ENCODE measurements around the gene DYSF.

DYSF gene

DNA sequence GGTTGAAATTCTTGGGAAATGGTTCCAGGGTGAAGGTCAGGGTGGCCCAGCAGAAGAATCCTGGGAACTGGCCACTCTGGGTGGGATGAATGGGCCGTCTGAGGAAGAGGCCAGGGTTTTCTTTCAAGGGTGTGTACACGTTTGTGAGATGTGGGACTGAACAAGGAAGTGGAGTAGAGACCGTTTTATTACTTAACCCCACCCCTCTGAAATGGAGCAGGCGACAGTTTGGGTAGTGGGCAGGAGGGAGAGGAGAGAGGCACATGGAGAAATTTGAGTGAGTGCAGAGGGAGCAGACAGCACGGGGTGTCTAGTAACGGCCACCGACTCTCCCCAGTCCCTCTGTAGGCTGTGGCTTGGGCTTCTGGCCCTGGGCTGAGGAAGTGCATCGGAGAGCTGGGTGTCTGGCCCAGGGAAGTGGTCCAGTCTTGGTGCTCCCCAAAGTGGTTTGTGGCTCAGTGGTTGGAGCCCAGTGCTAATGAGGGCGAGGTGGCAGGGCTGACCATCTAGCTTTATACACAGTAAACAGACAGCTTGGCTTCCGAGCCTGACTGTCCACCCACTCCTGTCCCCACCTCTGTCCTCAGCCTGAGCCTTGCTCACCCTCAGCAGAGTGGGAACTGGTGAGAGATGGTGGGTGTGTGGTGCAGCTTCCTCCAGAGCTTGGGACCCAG lies 135.3 kb downstream of the DYSF start:
- no peak overlapping the region for H3K27ac ChIP-seq
- TF ChIP-seq, protein P1, sequence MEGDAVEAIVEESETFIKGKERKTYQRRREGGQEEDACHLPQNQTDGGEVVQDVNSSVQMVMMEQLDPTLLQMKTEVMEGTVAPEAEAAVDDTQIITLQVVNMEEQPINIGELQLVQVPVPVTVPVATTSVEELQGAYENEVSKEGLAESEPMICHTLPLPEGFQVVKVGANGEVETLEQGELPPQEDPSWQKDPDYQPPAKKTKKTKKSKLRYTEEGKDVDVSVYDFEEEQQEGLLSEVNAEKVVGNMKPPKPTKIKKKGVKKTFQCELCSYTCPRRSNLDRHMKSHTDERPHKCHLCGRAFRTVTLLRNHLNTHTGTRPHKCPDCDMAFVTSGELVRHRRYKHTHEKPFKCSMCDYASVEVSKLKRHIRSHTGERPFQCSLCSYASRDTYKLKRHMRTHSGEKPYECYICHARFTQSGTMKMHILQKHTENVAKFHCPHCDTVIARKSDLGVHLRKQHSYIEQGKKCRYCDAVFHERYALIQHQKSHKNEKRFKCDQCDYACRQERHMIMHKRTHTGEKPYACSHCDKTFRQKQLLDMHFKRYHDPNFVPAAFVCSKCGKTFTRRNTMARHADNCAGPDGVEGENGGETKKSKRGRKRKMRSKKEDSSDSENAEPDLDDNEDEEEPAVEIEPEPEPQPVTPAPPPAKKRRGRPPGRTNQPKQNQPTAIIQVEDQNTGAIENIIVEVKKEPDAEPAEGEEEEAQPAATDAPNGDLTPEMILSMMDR (IDR thresholded peaks at IDR 0.05), result no peak
- TF ChIP-seq ZFX (IDR thresholded peaks at IDR 0.05; ENCODE audit: borderline replicate concordance), result no peak

DNA sequence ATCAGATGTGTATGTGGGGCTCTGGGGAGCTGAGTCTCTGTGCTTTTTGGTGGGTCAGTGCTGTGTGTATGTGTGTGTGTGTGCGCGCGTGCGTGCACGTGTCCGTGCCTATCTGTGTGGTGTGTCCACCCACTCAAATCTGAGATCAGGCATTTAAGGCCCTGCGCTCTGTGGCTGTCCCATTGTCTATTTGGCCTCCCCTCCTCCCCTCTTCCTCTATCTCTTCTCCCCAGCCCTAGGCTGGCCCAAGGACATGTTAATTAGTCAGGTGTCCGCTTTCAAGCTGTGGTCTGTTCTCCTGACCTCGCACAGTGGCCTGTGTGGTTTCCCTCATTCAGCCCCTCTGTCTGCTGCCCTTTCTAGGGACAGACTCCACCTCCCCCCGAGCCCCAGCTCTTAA lies 136.4 kb downstream of the DYSF start:
- no peak overlapping the region for H3K27ac ChIP-seq
- TF ChIP-seq, protein P1 (IDR thresholded peaks at IDR 0.05), result no peak
- TF ChIP-seq ZFX (IDR thresholded peaks at IDR 0.05; ENCODE audit: borderline replicate concordance), result no peak

DNA sequence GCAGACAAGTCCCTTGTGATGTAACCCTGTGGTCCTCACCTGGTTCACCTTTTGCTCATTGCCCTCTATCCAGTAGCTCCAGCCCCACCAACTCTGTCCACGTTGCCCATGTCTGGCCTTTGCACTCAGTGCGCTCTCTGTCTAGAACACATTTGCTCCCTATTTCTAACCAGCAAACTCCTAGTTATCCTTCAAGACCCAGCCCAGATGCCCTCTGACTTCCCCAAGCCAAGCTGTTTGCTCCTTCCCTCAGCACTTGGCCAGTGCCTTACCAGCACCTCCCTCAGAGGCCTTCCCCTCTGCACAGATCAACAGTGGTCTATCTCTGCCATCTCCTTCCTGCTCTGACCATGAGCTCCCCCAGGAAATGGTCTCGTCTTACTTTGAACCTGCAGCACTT lies 137.7 kb downstream of the DYSF start:
- TF ChIP-seq, protein P1 (IDR thresholded peaks at IDR 0.05), result no peak
- no peak for TF ChIP-seq ZFX (IDR thresholded peaks at IDR 0.05; ENCODE audit: borderline replicate concordance)

DNA sequence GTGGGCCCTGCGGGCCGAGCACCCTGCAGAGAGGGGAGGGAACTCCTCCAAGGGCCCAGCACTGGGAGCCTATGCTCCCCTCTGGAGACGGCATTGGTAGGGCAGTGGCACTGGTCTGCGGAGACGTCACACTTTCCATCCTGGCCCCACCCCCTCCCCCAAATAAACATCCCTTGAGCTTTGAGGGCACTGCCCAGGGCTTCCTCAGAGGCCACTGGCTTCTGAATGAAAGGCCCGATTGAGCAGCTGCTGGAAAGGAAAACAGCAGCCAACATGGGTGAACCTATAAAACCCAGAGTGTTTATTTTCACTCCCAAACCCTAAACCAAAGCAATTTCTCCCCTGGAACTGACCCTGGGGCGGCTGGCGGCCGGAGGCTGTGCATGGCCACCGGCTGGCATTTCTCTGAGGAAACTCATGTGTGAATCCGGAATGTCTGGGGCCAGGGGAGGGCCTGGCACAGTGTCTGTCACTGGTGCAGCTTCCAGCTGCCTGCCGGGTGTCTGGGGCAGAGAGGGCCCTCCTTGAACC lies 138.9 kb downstream of the DYSF start:
- TF ChIP-seq, protein P1 (IDR thresholded peaks at IDR 0.05), result no peak
- no peak for TF ChIP-seq ZFX (IDR thresholded peaks at IDR 0.05; ENCODE audit: borderline replicate concordance)
- H3K27ac ChIP-seq, result no peak overlapping the region

More for the DNA sequence above, 137.7 kb downstream of the DYSF start:
- no peak overlapping the region for H3K27ac ChIP-seq

DNA sequence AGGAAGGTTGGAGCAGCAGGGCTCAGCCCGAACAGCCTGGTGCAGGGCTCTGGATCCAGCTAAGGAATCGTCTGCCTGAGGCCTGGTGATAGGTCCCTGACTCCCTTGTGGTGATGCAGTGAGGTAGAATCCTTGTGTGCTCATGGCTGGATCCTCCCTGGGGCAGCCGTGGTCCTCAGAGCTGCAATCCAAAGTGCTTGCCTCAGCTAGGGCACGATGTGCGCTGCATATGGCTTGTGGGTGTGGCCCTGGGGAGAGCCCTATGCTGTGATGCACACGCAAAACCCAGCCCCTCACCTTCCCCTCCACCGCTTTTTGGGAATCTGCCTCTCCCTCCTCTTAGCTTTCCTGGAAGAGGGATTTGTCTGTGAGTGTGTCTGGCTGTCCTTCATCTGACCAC lies 142.2 kb downstream of the DYSF start:
- no peak overlapping the region for H3K27ac ChIP-seq
- TF ChIP-seq, protein P1 (IDR thresholded peaks at IDR 0.05), result no peak
- no peak for TF ChIP-seq ZFX (IDR thresholded peaks at IDR 0.05; ENCODE audit: borderline replicate concordance)

DNA sequence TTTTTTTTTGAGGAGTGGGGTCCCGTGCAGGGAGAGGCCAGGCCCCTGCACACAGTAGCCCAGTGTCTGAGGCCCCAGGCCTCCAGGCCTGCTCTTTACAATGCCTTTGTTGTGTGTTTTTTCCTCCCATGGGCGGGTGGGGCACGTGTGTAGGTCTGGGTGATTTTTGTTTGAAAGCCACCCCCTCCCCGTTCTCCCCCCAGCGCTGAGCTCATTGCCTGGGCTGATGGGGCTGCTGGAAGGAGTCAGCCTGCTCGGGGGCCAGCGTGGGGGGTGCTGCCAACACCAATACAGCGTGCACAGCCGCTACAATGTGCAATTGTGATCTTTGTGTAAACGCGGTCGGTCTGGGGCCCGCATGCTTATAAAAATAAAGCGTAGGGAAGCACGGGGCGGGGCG lies 142.7 kb downstream of the DYSF start:
- H3K27ac ChIP-seq, result no peak overlapping the region
- TF ChIP-seq ZFX (IDR thresholded peaks at IDR 0.05; ENCODE audit: borderline replicate concordance), result no peak

DNA sequence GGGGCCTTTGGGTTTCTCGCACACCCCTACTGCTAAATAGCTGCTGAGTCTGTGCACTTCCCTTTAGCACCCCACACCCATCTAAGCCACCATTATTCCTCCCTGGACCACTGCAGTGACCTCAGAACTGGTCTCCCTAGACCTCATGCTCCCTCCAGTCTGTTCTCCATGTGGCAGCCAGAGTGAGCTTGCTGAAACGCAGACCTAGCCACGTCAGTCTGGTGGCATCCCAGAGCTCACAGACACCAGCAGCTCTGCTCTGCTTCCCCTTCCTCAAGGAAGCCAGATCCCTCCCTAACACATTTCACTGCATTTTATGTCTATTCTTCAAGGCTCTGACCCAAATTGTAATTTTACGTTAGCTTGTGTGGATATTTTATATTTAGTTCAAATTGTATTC lies 144.4 kb downstream of the DYSF start:
- H3K27ac ChIP-seq, result no peak overlapping the region
- TF ChIP-seq ZFX (IDR thresholded peaks at IDR 0.05; ENCODE audit: borderline replicate concordance), result no peak
- TF ChIP-seq, protein P1 (IDR thresholded peaks at IDR 0.05), result no peak

Data from 22Rv1 (cell line).